ENCODE measurements around the gene LRCH3. TPM values are rescaled to one million over a fixed set of nuclear protein-coding genes. Genes with fewer than 3 reads are reported as not detected.
"Not testable (repeated sequence)": the region's sequence is repeated elsewhere in the genome, so short reads cannot be mapped to it uniquely, and the experiment has no call there.

LRCH3 gene
- polyA plus RNA-seq, 1 donor from 2014 or later: 41.4 TPM

GRCh38 chr3:197913641-197914380, 122.8 kb downstream of the LRCH3 start:
- H3K36me3 ChIP-seq (ENCODE audit: insufficient read depth, low read length): no peaks in the 10 kb centered on the region
- H3K4me3 ChIP-seq (ENCODE audit: low read length): no peak overlapping the region
- H3F3A ChIP-seq (ENCODE audit: insufficient read depth, low read length, poor library complexity, severe bottlenecking): no peaks in the 10 kb centered on the region
- H3K79me2 ChIP-seq (replicated peaks; ENCODE audit: insufficient read depth, low read length): no peaks in the 10 kb centered on the region
- no peak overlapping the region for H3K27ac ChIP-seq (ENCODE audit: low read length)
- H3K9me3 ChIP-seq (ENCODE audit: low read length): no peaks in the 10 kb centered on the region
- H3K9me2 ChIP-seq (ENCODE audit: insufficient read depth, low read length): no peaks in the 10 kb centered on the region
- no peak overlapping the region for H3K9ac ChIP-seq (ENCODE audit: low read length)
- H2AFZ ChIP-seq (ENCODE audit: low read depth, low read length): no peak overlapping the region
- no peak overlapping the region for H3K4me2 ChIP-seq (ENCODE audit: low read length)
- TF ChIP-seq EP300 (conservative IDR thresholded peaks at IDR 0.05; ENCODE audit: poor library complexity, severe bottlenecking): no peak
- TF ChIP-seq EZH2 (IDR thresholded peaks at IDR 0.05; ENCODE audit: borderline replicate concordance, insufficient read depth, low read length, poor library complexity, severe bottlenecking): no peak
- TF ChIP-seq, protein P1, sequence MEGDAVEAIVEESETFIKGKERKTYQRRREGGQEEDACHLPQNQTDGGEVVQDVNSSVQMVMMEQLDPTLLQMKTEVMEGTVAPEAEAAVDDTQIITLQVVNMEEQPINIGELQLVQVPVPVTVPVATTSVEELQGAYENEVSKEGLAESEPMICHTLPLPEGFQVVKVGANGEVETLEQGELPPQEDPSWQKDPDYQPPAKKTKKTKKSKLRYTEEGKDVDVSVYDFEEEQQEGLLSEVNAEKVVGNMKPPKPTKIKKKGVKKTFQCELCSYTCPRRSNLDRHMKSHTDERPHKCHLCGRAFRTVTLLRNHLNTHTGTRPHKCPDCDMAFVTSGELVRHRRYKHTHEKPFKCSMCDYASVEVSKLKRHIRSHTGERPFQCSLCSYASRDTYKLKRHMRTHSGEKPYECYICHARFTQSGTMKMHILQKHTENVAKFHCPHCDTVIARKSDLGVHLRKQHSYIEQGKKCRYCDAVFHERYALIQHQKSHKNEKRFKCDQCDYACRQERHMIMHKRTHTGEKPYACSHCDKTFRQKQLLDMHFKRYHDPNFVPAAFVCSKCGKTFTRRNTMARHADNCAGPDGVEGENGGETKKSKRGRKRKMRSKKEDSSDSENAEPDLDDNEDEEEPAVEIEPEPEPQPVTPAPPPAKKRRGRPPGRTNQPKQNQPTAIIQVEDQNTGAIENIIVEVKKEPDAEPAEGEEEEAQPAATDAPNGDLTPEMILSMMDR (IDR thresholded peaks at IDR 0.05; ENCODE audit: poor library complexity, severe bottlenecking): no peak
- TF ChIP-seq TAF1 (IDR thresholded peaks at IDR 0.05; ENCODE audit: low read depth): no peak
- no peak for TF ChIP-seq POLR2AphosphoS5 (IDR thresholded peaks at IDR 0.05)
- no peak for TF ChIP-seq SMC3 (conservative IDR thresholded peaks at IDR 0.05; ENCODE audit: poor library complexity)
- no peak for TF ChIP-seq MXI1 (conservative IDR thresholded peaks at IDR 0.05; ENCODE audit: poor library complexity, severe bottlenecking)
- TF ChIP-seq, protein P2, sequence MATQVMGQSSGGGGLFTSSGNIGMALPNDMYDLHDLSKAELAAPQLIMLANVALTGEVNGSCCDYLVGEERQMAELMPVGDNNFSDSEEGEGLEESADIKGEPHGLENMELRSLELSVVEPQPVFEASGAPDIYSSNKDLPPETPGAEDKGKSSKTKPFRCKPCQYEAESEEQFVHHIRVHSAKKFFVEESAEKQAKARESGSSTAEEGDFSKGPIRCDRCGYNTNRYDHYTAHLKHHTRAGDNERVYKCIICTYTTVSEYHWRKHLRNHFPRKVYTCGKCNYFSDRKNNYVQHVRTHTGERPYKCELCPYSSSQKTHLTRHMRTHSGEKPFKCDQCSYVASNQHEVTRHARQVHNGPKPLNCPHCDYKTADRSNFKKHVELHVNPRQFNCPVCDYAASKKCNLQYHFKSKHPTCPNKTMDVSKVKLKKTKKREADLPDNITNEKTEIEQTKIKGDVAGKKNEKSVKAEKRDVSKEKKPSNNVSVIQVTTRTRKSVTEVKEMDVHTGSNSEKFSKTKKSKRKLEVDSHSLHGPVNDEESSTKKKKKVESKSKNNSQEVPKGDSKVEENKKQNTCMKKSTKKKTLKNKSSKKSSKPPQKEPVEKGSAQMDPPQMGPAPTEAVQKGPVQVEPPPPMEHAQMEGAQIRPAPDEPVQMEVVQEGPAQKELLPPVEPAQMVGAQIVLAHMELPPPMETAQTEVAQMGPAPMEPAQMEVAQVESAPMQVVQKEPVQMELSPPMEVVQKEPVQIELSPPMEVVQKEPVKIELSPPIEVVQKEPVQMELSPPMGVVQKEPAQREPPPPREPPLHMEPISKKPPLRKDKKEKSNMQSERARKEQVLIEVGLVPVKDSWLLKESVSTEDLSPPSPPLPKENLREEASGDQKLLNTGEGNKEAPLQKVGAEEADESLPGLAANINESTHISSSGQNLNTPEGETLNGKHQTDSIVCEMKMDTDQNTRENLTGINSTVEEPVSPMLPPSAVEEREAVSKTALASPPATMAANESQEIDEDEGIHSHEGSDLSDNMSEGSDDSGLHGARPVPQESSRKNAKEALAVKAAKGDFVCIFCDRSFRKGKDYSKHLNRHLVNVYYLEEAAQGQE (IDR thresholded peaks at IDR 0.05; ENCODE audit: borderline replicate concordance): no peak
- TF ChIP-seq RAD21 (conservative IDR thresholded peaks at IDR 0.05): no peak
- no peaks in the 10 kb centered on the region for H4K20me1 ChIP-seq (ENCODE audit: insufficient read depth)
- no peaks in the 10 kb centered on the region for H3K27me3 ChIP-seq (ENCODE audit: insufficient read depth, low read depth, low read length)

- H4K20me1 ChIP-seq (ENCODE audit: insufficient read depth): not testable (repeated sequence)
Measured at GRCh38 chr3:197921429-197922275, 130.6 kb downstream of the LRCH3 start.

More at GRCh38 chr3:197921429-197922275, 130.6 kb downstream of the LRCH3 start:
- not testable (repeated sequence) for H3K9me3 ChIP-seq (ENCODE audit: low read length); H3K4me3 ChIP-seq (ENCODE audit: low read length); H2AFZ ChIP-seq (ENCODE audit: low read depth, low read length); H3K79me2 ChIP-seq (replicated peaks; ENCODE audit: insufficient read depth, low read length); H3F3A ChIP-seq (ENCODE audit: insufficient read depth, low read length, poor library complexity, severe bottlenecking); H3K27ac ChIP-seq (ENCODE audit: low read length); H3K4me2 ChIP-seq (ENCODE audit: low read length); H3K9me2 ChIP-seq (ENCODE audit: insufficient read depth, low read length); H3K36me3 ChIP-seq (ENCODE audit: insufficient read depth, low read length); H3K27me3 ChIP-seq (ENCODE audit: insufficient read depth, low read depth, low read length); H3K9ac ChIP-seq (ENCODE audit: low read length)

Measured in neural cell (in vitro differentiated cells).